ENCODE results near the gene SLC35G2.
"Not testable (repeated sequence)": the region's sequence is repeated elsewhere in the genome, so short reads cannot be mapped to it uniquely, and the experiment has no call there.

The SLC35G2 gene

DNA sequence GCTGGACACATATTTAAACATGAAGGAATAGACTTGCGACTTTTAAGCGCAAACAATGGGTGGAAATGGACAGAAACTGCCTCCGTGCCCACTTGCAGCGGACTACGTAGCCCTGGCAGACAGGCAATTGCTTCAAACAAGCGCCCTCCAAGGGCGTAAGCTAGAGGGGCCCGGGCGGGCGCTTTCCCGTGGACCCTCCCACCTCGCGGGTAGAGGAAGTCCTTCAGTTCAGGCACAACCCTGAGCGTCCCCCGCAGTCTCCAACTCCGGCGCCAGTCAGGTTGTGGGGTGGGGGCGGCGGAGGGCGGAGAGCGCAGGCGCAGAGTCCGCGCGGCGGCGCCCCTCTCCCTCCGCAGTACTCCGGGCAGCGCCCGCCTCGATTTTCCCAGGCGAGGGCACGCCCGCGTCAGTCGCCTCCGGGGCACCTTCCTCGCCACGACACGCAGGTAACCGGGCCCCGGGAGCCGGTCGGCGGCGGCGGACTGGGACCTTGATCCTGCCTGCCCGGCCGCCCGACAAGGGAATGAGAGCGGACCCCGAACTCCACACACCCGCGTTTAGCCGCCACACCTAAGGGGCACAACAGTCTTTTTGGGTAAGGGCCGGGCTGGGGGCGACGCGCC lies at the start of gene SLC35G2:
SLC35G2 (plus strand) TSS at position 358 of the 623 bp plus-strand sequence. CDS start 35,335 bp downstream, outside the sequence.
- peak; percentile 19 for DNase-seq (ENCODE audit: low read depth)

DNA sequence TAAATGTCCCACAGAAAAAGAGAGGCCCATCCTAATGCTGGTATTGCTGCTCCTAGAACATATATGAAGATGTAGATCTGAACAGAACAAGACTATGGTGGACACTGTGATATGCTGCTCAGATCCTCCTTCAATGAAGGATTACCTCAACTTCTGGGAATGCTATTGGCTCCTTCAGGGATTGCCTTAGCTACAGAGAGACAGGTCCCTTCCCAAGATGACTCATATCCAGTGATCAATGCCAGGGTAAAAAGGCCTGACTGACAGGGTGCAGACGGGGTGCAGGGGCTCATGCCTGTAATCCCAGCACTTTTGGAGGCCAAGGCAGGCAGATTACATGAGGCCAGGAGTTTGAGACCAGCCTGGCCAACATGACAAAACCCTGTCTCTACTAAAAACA lies 46.2 kb upstream of the SLC35G2 start:
- no peak for DNase-seq (ENCODE audit: low read depth)

DNA sequence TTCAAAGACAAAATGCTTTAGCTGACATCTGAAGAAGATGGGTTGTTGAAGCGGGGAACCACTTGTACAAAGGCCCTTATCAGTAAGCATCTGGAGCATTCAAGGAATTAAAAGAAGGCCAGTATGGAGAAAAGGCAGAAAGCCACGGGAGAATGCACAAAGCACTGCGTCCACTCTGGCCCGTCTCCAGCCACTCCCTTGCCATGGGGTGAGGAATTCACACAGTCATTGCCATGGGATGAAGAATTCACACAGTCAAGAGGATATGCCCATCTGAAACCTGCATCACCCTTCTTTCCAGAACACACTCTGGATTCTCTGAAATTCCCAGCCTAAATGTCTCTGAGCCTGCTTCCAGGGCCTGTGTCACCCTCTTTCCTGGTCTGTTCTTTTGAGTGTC lies 40.1 kb upstream of the SLC35G2 start:
- DNase-seq (ENCODE audit: low read depth): no peak

- no peak for DNase-seq (ENCODE audit: low read depth)
Measured at GRCh38 chr3:136780741-136781140, 38.2 kb upstream of the SLC35G2 start.

GRCh38 chr3:136783708-136784191 lies 35.2 kb upstream of the SLC35G2 start:
- no peak for DNase-seq (ENCODE audit: low read depth)

DNA sequence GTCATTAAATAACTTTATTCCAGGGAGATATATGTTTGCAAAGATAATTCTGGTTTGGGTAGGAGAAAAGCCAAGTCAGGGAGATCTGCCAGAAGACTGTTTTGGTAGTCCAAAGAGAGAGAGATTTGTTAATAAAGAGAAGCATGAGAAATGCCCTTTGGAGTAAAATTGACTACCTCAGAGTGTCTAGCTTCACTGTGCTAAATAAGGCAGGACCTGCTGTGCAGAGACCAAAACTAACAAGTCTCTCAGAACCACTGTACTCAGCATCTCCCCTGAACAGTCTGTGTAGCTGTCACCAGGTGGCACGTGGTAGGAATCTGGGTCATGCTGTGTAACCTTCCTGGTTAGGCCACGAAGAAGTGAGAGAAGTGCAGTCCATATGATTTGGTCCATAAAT lies 31.6 kb upstream of the SLC35G2 start:
- no peak for DNase-seq (ENCODE audit: low read depth)

GRCh38 chr3:136788154-136788553 lies 30.8 kb upstream of the SLC35G2 start:
- no peak for DNase-seq (ENCODE audit: low read depth)

- DNase-seq (ENCODE audit: low read depth): no peak
Measured at GRCh38 chr3:136789976-136790375, 28.9 kb upstream of the SLC35G2 start.

DNA sequence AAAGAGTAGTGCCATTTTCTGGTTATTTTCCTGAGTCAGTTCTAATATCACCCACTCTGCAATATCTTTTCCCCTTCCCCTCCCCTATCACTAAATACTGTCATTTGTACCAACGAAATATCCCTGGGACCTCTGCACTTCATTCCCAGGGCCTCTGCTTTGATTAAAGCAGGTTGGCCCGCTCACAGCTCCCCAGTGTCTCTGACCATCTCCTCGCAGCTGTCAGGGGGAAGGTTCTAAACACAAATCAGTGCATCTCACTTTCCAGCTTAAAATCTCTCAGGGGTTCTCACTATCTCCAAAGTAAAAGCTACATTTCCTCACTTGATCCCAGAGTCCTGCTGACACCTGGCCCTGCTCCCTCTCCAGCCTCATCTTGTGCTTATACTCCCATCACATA lies 28.1 kb upstream of the SLC35G2 start:
- DNase-seq (ENCODE audit: low read depth): no peak

DNA sequence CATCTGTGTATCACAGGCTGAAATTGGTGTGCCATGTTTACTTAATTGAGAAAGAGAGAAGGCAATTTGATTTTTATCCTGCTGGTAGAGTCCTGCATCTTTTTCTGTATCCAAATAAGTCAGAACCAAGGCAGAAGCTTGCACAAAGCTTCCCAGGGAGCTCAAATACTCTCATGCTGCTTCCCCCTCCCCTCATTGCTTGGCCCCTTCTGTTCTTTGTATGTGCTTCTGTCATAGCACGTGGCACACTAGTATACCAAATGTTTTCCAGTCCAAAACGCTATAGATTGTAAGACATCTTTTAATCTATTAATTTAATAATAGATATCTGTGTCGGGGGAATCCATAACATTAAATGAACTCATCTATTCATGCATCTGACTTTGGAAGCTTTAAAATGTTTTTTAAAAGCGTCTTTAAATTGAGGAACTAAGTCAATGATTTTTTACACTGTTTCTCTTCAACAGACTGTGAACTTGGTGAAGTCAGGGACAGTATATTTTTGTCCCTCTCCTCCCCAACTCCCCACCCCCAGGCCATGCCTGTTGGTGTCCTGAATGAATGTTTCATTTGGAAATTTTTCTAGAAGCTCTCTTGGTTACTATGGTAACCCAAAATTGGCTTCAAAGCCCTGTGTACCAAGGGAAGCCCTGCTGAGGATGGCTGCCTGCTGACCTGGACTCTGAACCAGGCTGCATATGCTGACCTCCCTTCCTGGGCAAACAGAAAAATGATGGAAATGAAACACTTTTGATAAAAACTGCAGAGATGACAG lies 26.2 kb upstream of the SLC35G2 start:
- DNase-seq (ENCODE audit: low read depth): no peak

GRCh38 chr3:136801146-136801545 lies 17.8 kb upstream of the SLC35G2 start:
- DNase-seq (ENCODE audit: low read depth): not testable (repeated sequence)

DNA sequence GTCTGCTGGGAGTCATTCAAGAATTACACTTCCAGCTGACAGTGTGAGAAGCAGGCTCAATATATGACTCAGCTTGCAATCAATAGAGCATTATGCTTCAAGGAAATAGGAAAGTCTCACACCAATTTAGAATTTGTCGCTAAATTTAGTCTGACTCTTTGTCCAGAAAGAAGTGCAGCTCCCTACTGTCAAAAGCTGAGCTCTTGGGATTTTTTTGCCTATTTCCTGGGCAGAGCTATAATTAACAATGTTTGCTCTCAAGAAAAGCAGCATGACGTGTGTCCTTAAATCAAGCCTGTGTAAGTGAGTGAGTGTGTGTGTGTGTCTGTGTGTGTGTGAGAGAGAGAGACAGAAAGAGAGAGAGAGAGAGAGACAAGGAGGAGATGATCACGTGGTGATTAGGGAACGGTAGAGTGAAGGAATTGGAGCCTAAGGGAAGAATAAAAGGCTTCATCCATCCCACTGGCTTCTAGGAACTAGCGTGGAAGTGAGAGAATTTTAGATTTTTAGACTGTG lies 16.4 kb upstream of the SLC35G2 start:
- DNase-seq (ENCODE audit: low read depth): no peak

DNA sequence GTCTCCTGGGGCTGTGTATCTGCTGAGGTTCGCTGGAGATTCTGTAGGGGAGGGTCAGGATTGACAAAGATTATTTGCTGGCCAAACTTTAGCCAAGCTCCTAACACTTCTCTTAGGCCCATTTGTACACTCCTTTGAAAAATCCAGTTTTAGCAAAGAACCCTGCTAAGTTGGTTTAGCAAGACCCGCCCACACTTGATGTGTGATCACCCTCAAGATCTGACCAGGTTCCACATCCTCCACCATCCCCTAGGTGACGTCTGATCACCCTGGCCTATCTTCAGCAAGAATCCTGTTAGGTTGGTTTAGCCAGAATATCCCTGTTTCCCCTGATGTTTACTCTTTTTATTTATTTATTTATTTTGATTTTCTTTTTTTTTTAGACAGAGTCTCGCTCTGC lies 14.8 kb upstream of the SLC35G2 start:
- no peak for DNase-seq (ENCODE audit: low read depth)

- DNase-seq (ENCODE audit: low read depth): no peak
Measured at GRCh38 chr3:136804813-136805212, 14.1 kb upstream of the SLC35G2 start.

- DNase-seq (ENCODE audit: low read depth): no peak
Measured at GRCh38 chr3:136805795-136806194, 13.1 kb upstream of the SLC35G2 start.

- DNase-seq (ENCODE audit: low read depth): no peak
Measured at GRCh38 chr3:136811701-136812100, 7.2 kb upstream of the SLC35G2 start.

DNA sequence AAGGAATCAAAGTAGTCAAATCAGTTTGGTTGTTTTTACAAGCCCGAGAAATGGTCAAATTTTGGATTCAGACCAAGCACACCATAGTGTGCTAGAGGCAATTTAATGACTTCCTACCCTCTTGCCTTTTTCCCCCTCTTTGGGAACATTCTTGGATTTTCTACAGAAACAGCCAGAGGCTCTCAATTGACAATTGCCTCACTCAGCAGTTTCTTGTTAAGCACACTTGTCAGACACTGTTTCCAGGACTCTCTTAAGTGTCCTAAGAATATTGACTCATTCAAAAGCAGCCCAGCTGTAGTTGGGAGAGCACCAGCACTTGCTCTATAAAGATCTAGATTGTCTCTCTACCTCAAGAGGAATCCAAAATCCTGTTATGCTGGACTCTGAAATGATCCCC lies 1.5 kb upstream of the SLC35G2 start:
- no peak for DNase-seq (ENCODE audit: low read depth)

- DNase-seq (ENCODE audit: low read depth): peak; percentile 43
Measured at GRCh38 chr3:136818191-136818768, 646 bp upstream of the SLC35G2 start.

GRCh38 chr3:136819392-136819730 lies 435 bp downstream of the SLC35G2 start:
- DNase-seq (ENCODE audit: low read depth): peak; percentile 15

DNA sequence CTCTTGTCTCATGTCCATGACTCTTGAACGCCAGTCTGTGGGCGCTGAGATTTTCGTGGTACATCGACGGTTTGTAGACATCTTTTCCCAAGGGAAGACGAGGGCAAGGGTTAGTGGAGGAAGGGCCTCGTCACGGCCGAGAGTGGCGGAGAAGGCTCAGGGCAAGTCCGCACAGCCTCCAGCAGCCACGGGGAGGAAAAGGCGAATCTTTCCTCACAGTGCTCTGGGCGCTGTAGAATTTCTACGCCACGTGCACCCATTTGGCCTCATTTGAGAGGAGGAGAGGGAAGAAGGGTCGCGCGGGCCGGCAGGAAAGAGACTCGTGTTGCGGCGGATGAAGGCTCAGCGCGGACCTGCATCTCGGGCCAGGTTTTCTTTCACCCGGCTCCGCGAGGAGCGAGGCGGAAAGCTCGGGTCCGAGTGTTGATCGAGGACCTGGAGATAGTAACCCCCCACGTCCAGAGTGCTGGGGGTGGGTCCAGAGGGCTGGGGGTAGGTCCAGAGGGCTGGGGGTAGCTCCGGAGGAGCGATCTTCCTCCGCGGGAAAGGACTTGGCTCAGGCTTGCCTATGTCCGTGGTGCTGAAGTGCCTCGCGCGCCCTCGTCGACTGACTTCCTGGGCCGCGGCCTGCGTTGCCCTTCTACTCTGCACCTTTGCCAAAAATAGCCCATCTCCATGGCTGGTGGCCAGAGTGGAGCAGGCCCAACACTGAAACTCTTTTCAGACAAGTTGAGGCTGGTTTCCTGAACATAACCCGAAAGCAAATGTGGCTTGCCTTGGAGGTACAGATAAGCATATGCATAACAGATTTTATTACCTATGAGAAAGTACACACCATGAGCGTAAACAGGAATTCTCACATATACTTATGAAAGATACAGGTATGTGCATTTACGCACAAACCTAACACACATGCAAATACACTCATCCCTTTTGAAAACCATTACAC lies 1.1 kb downstream of the SLC35G2 start:
- peak; percentile 23 for DNase-seq (ENCODE audit: low read depth)

DNA sequence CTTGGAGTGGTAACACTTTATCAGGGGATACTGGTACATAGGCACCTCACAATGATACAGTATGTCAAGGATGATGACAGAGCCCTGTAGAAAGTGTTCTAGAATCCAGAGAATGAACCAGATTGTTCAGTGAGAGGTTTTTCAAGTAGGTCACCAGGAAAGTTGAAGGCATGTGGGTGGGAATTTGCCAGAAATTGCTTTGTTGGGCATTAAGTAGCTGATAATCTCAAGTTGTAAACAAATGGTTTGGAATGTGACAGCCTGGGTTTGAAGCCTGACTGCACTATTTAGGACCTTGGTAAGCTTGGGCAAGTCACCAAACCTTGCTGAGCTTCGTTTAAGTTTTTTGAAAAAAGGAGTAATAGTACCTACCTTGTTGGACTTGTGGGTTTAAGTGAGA lies 12.5 kb downstream of the SLC35G2 start:
- no peak for DNase-seq (ENCODE audit: low read depth)
